Putamen (tissue), 1 donor: ENCODE measurements around the gene CNDP2.
"Not testable (repeated sequence)": the region's sequence is repeated elsewhere in the genome, so short reads cannot be mapped to it uniquely, and the experiment has no call there.

ENCODE experiments used
- DNase-seq: peaks from one replicate; pipeline ENCODE4 v3.0.0-alpha.2; 2016; ENCODE audit warnings: low spot score

CNDP2 gene

GRCh38 chr18:74518456-74519295 lies 22.5 kb downstream of the CNDP2 start:
- no peak for DNase-seq

GRCh38 chr18:74519320-74520095 lies 23.3 kb downstream of the CNDP2 start:
- DNase-seq = no peak

GRCh38 chr18:74520096-74520833 lies 24.1 kb downstream of the CNDP2 start:
- no peak for DNase-seq

- no peak for DNase-seq
Observed at GRCh38 chr18:74521068-74521725, 25.0 kb downstream of the CNDP2 start.

- DNase-seq = no peak
Observed at GRCh38 chr18:74522635-74523548, 26.7 kb downstream of the CNDP2 start.

GRCh38 chr18:74524097-74524496 lies 27.9 kb downstream of the CNDP2 start:
- no peak for DNase-seq

GRCh38 chr18:74524915-74525314 lies 28.8 kb downstream of the CNDP2 start:
- DNase-seq = not testable (repeated sequence)

- no peak for DNase-seq
Observed at GRCh38 chr18:74525741-74526140, 29.6 kb downstream of the CNDP2 start.

GRCh38 chr18:74526488-74526887 lies 30.3 kb downstream of the CNDP2 start:
- no peak for DNase-seq

- no peak for DNase-seq
Observed at GRCh38 chr18:74528478-74528877, 32.3 kb downstream of the CNDP2 start.

- DNase-seq = peak; percentile 73
Observed at GRCh38 chr18:74528913-74529312, 32.8 kb downstream of the CNDP2 start.

GRCh38 chr18:74529378-74529777 lies 33.2 kb downstream of the CNDP2 start:
- no peak for DNase-seq

GRCh38 chr18:74529811-74530583 lies 33.8 kb downstream of the CNDP2 start:
- DNase-seq = no peak

GRCh38 chr18:74530584-74530862 lies 34.4 kb downstream of the CNDP2 start:
- no peak for DNase-seq

GRCh38 chr18:74531043-74531442 lies 34.9 kb downstream of the CNDP2 start:
- DNase-seq = no peak

- no peak for DNase-seq
Observed at GRCh38 chr18:74532511-74533025, 36.4 kb downstream of the CNDP2 start.

- DNase-seq = no peak
Observed at GRCh38 chr18:74533666-74534065, 37.5 kb downstream of the CNDP2 start.

GRCh38 chr18:74534150-74534969 lies 38.2 kb downstream of the CNDP2 start, which contains the start of gene CNDP1:
Gene CNDP1 (plus strand): TSS chr18:74534500. CDS start chr18:74534668, 168 bp downstream.
- peak; percentile 92 for DNase-seq
